Right hindlimb (tissue), 1 donor: ENCODE results near the gene GPR156.
"Not testable (repeated sequence)": the region's sequence is repeated elsewhere in the genome, so short reads cannot be mapped to it uniquely, and the experiment has no call there.

Experiments
- DNase-seq: peaks from one replicate; pipeline ENCODE4 v3.0.0-alpha.2; 2018

The GPR156 gene

DNA sequence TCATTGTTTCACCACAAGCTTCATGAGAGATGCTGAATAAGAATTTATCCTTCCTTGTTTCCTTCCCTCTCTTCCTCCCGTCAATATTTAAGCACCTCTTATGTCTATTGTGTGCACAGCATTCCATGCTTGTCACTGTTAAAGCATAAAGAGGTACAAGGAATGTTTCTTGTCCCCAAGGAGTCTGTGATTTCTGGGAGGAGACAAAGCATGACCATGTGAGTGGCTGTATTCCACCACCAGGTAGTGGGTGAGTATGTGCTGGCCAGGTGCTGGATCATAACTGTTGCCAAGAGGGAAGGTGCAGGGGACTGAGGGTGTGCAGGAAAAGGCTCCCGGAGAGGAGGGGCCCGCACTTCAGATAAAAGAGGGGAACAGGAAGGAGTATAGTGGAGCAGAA lies 127.9 kb downstream of the GPR156 start:
- no peak for DNase-seq

DNA sequence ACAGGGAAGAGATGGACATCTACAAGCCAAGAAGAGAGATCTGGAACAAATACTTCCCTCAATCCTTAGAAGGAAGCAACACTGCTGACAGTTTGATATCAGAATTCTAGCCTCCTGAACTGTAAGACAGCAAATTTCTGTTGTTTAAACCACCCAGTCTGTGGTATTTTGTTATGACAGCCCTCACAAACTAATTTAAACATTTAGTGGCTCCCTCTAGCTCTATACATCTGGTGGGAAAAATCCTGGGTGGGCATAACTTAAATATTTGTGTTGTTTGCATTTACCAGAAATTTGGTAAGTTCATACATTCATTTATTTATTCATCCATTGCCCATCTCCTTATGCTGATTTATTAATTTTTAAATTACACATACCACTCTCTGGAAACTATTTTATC lies 128.3 kb downstream of the GPR156 start:
- no peak for DNase-seq

DNA sequence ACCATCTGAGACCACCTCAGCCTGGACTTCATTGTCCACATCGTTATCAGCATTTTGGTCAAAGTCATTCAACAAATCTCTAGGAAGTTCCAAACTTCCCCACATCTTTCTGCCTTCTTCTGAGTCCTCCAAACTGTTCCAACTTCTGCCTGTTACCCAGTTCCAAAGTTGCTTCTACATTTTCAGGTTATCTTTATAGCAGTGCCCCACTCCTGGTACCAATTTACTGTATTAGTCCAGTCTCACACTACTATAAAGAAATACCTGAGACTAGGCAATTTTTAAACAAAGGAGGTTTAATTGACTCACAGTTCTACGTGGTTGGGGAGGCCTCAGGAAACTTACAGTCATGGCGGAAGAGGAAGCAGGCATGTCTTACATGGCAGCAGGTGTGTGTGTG lies 129.3 kb downstream of the GPR156 start:
- not testable (repeated sequence) for DNase-seq

DNA sequence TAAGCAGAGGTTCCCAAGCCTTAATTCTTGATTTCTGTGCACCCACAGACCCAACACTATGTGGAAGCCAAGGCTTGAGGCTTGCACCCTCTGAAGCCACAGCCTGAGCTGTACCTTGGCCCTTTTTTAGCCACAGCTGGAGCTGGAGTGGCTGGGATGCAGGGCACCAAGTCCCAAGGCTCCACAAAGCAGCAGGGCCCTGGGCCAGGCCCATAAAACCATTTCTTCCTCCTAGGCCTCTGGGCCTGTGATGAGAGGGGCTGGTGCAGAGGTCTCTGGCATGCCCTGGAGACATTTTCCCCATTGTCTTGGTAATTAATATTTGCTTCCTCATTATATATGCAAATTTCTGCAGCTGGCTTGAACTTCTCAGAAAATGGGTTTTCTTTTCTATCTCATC lies 129.9 kb downstream of the GPR156 start:
- no peak for DNase-seq

DNA sequence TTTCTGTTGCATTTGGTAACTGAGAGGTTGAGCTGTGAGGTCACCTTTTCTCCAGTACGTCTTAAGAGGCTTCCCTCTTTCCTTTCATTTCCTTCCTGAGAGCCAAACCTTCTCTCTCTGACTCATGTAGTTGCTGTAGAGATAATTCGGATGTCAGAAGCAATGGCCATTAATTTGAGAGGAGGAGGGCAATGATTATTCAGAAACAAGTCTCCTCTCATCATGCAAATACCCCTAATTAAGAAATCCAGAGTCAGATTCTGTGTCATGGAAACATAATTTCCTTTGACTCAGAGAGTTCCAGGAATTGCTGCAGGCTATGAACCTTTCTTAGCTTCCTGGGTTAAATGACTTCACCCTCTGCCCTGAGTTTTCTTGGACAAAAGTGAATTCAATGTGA lies 131.7 kb downstream of the GPR156 start:
- DNase-seq: no peak

DNA sequence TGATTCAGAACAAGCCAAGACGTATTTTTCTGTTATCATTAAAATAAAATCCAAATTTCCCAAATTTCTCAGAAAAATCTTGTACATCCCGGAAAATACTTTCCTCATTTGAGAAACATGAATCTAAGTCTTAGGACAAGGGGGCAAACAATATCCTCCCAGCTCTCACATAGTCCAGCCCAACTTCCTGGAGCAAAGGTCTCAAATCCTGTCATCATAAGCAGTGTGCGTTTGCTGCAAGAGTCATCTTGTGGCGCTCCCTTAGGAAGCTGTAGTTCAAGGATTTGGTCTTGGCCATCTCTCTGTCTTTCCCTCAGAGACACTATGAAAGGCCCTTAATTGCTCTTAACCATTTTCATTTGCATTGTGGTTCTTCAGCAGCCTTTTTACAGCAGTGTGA lies 133.2 kb downstream of the GPR156 start:
- no peak for DNase-seq

DNA sequence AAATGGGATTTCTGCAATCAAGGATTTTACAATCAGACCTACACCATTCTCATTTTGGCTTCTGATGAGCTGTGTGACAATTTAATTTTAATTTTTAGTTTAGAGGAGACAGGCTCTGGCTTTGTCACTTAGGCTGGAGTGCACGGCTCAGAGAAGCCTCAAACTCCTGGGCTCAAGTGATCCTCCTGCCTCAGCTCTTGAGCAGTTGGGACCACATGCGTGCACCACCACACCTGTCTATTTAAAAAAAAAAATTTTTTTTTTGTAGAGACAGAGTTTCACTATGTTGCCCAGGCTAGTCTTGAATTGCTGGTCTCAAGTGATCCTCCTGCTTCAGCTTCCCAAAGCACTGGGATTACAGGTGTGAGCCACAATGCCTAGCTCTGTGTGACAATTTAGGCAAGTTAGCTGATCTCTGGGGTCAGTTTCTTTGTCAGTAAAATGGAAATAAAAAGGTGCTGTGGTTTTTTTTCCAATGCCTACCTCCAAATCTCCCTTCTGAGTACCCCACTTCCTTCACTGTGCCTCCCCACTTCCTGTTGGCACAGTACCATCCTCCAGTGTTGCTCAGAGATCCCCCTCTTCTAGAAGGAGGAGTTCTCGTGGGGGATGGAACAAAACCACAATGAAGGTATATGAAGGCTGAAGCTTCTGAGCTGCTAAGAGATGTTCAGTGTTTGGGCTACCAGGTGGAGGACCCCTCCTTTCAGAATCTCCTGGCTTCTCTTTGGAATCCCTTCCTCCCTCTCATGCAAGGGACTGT lies 136.7 kb downstream of the GPR156 start:
- no peak for DNase-seq

DNA sequence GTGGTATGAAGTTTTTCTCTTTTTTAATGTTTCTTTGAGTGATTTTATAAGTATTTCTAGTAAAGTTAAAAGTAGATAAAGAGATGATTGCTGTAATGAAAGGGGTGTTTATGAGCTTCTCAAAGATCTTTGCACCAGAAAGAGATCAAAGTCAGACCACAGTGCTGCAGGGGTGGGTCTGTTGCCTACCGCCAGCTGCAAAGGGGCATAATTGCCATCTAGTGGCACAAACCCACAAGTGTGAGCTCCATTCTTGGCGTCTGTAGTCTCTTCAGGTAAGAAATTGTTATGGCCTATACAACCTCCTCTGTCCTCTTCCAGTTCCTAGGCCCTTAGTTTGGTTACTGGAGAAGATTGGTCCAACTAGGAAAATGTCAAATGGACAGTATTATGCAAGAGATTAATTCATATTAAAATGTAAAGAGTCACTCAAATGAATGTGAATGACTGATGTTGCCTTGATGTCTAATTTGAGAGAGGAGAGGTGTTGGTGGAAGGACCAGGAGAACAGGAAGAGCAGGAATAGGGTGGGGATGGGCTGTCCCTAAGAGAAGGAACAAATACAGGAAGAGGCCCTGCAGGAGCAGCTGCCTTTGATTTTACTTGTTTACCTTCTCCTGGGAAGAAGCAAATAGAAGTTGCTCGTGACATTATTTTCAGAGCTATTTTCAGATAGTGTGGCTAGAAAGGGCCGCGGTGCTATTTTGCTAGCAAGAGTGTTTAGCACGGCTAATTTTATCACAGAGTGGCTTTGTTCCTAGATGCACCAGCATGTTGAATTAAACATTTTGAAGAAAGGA lies 137.8 kb downstream of the GPR156 start:
- no peak for DNase-seq

DNA sequence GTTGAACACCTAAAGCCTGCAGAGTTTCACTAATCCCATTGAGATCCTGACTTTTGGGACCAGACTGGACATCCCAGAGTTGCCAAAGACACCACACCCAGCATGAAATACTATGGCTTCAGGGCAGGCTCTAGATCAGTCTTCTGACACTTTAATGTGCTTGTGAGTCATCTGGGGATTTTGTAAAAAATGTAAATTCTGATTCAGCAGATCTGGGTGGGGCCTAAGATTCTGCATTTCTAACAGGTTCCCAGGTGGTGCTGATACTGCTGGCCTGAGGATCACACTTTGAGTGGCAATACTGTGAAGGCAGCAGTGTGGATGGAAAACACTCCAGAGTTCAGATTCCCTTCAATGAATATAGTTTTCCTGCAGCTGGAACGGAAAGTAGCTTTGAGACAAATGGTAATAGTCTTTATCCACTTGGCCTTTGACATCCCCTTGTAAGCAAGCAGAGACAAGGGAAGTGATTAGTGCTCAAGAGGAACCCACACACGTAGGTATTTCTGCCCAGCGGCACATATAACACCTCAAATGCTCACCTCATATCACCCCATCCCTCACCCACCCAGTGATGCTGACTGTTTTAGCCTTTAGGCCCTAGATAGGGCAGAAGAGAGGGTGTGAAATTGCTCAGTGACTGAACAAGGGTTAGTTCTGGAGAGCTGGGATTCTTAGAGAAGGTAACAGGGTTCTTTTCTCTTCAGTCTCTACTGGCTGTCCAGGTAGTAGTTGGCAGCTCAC lies 139.3 kb downstream of the GPR156 start:
- no peak for DNase-seq

DNA sequence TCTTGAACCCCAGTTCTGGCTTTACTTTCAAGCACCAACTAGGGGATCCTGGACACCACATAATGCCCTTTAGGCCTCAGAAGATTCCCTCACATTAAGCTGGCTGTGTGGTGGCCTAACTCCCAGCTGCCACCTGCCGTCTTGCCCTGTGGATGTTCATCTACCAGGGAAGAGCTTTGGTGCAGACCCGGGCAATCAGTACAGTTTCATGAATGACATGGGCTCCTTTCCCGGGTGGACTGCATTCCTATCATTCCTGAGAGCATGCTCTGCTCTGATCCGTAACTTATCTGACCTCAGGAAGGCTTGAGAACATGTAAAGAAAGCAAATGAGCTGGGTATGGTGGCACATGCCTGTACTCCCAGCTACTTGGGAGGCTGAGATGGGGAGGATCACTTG lies 140.8 kb downstream of the GPR156 start:
- no peak for DNase-seq

DNA sequence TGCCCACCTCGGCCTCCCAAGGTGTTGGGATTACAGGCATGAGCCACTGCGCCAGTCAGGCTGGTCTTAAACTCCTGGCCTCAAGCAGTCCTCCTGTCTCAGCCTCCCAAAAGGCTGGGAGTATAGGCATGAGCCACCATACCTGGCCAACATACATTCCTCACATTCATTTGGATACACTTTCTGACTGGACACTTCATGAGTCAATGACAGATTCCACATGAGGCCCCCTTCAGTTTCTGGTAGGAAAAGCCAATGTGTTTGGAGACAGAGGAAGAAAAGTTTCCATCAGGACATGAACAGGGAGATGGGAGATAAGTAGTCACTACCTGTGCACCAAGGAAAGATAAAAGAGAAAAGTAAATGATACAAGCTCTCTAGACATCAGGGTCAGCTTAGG lies 141.3 kb downstream of the GPR156 start:
- no peak for DNase-seq

DNA sequence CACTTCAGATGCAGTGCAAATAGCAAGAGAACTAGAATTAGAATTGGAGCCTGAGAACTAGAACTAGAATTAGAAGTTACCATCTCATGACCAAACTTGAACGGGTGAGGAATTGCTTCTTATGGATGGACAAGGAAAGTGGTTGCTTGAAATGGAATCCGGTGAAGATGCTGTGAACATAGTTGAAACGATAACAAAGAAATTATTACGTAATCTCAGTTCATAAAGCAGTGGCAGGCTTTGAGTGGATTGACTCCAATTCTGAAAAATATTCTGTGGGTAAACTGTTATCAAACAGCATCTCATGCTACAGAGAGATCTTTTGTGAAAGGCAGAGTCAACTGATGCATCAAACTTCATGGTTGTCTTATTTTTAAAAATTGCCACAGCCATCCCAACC lies 142.8 kb downstream of the GPR156 start:
- DNase-seq: no peak

DNA sequence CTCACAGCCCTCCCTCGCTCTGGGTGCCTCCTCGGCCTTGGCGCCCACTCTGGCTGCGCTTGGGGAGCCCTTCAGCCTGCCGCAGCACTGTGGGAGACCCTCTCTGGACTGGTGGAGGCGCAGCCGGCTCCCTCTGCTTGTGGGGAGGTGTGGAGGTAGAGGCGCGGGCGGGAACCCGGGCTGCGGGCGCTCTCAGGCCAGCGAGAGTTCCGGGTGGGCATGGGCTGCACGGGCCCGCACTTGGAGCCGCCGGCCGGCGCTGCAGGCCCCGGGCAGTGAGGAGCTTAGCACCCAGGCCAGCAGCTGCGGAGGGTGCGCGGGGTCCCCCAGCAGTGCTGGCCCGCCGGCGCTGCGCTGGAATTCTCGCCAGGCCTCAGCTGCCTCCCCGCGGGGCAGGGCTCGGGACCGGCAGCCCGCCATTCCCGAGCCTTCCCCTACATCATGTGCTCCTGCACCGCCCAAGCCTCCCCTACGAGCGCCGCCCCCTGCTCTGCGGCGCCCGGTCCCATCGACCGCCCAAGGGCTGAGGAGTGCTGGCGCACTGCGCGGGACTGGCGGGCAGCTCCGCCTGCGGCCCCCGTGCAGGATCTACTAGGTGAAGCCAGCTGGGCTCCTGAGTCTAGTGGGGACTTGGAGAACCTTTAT lies 144.8 kb downstream of the GPR156 start:
- DNase-seq: no peak

DNA sequence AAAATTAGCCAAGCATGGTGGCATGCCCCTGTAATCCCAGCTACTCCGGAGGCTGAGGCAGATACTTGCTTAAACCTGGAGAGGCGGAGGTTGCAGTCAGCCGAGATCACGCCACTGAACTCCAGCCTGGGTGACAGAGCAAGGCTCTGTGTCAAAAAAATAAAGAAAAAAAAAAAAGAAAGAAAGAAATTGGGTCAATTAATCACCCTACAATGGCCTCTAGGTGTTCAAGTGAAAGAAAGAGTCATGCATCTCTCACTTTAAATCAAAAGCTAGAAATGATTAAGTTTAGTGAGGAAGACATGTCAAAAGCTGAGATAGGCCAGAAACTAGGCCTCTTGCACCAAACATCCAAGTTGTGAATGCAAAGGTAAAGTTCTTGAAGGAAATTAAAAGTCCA lies 145.9 kb downstream of the GPR156 start:
- DNase-seq: no peak

DNA sequence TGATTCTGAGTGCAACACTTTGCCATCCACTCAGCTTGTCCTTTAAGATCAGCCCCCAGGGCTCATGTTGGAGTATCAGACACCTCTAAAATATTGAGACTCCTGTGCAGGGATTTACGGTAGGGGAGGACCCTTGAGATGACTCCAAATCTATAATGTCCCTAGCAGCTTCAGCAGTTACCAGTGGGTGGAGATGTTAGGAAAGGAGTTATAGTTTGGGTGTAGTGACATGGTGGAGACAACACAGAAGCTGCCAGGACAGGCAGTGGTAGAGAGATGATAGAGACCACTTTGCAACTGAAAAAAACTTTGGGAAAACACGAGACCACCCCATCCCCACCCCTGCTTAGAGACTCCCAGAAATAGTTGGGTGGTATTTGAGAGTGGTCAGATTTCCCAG lies 147.5 kb downstream of the GPR156 start:
- DNase-seq: no peak

DNA sequence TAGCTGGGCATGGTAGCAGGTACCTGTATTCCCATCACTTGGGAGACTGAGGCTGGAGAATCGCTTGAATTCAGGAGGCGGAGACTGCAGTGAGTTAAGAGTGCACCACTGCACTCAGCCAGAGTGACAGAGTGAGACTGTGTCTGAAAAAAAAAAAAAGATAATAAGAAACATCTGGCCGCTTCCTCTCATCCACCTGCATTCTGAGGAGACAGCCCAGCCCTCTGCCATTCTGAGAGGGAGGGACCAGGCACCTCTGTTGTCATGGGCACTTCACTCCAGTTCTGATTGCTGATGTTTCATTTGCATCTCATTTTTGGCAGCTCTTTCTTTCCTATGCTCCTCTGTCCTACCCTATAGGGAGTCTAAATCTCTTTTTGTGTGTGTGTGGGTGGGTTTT lies 154.4 kb downstream of the GPR156 start:
- no peak for DNase-seq

DNA sequence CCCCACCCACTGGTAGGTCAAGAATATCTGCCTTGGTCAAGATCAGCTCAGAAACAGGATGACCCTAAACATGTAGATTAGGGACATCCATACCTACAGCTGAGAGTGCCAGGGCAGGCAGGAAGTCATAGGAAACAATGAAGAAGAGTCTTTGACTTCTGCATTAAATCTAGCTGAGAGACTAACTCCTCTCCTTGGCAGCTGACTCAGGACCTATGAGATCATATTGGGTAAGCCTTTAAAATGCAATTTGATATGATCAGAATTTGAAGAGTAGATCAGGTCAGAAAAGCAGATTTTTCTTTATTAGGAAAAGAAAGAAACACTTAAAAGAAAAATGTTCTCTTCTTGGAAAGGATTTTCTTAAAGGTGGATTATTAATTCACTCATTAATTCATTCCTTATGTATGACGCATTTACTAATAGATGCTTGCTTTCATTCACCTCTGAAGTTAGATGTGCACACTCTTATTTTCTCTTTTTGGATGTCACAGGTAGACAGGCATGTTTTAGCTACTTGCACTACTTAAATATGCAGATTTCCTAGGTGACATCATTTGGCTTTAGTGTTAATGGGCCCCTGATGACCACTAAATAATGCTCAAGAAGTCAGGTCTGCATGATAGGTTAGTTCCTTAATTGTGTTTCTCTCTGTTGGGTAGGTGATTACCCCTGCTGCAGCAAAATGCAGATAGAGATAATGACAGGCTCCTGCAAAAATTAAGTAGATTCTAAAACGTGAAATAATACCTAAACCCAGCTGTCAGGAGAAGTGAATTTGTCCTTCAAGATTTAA lies 155.1 kb downstream of the GPR156 start:
- DNase-seq: no peak

DNA sequence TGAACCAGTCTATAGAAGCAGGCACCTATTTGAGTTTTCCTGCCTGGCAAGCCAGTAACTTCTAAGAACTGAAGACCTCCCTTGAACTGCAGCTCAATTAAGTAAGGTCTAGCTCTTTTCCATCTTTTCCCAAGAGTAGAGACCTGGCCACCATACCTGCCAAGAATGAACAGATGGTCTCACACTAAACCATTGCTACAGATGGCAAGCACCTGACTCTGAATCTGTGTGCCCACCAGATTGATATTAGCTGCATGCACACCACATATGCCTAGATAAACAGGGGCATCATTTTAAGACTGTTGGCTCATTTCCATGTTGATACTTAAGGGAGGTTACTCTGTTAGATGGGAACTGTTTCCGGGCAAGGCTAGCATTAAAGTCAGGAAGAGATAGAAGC lies 156.0 kb downstream of the GPR156 start:
- DNase-seq: no peak

DNA sequence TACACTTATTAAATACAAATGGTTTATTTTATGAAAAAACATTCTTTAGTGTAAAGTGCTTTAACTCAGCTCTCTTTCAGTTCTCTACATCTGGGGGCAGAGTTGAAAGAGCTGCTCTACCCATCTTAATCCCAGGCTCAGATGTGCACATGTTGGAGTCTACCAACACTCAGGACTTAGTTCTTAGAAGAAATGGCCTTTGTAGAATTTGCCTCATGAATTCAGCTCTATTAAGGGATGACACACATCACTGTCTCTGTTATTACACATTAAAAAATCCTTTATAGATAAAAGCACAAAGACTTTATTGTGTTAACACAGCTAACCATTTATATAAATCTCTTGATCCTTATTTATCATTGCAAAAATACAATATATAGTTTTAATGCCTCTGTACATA lies 159.0 kb downstream of the GPR156 start:
- DNase-seq: no peak

DNA sequence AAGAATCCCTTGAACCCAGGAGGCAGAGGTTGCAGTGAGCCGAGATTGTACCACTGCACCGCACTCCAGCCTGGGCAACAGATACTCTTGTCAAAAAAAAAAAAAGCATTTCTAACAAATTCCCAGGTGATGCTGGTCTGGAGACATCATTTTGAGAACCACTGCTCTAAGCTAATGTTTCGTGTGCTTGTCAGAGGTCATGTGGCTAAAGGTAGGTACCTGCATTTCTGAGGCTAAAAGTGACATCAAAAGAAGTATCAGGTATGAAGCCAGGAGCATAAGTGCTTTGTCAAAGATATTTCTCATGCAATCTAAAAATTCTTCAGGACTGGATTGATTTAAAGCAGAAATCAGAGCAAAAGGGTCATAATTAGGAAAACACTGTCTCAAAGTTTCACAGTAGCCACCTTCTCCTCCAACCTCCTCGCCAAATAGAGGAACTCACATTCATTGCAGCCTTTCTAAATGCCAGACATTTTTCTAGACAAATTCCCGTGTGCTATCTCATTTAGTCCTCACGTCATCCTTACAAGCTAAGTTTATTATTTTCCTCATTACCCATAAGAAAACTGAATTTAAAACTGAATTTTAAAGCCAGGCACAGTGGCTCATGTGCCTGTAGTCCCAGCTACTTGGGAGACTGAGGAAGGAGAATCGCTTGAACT lies 165.0 kb downstream of the GPR156 start:
- no peak for DNase-seq
